ENCODE results near the gene BCAR3. TPM values are rescaled to one million over a fixed set of nuclear protein-coding genes. Genes with fewer than 3 reads are reported as not detected.

BCAR3 gene
- total RNA-seq, 1 experiment from 2014 or later, result 33.9 TPM

GRCh38 chr1:93694819-93695218 is 13.2 kb upstream of the BCAR3 start:
- H3K4me3 ChIP-seq (ENCODE audit: low read depth in 2 of 2, low read length in 2 of 2), result no peak overlapping the region
- in situ Hi-C loops (cut with HindIII; ENCODE audit: low pct_unique_long_range_greater_than_20kb, low sequenced_read_pairs) (no loop called here), intact Hi-C loops (cut with micrococcal nuclease; ENCODE audit: unreplicated experiment) (no loop called here)
- ChIA-PET CTCF (no interaction called here), POLR2A (no interaction called here)
- no peaks in the 10 kb centered on the region for H3K9me3 ChIP-seq (ENCODE audit: control insufficient read depth, insufficient read depth, low read depth, low read length)
- no peaks in the 10 kb centered on the region for H3K27me3 ChIP-seq (ENCODE audit: control insufficient read depth, insufficient read depth, low read length)
- ATAC-seq (no peak), DNase-seq (ENCODE audit: low read depth, low spot score) (no peak)
- H3K27ac ChIP-seq (ENCODE audit: low read length), result peak overlapping the region; percentile 80; the same call in 1 of the 2 replicates
- TF ChIP-seq REST (IDR thresholded peaks at IDR 0.05; ENCODE audit: insufficient read depth in 1 of 2, low read depth in 2 of 2, low read length in 1 of 2), result no peak
- no peak for TF ChIP-seq TCF7L2 (IDR thresholded peaks at IDR 0.05; ENCODE audit: low read depth, low read length)
- TF ChIP-seq SIN3A (IDR thresholded peaks at IDR 0.05; ENCODE audit: borderline replicate concordance, insufficient read depth, low read depth, low read length), result no peak
- no peak for TF ChIP-seq CTCF (IDR thresholded peaks at IDR 0.05)
- no peak for TF ChIP-seq POLR2AphosphoS5 (IDR thresholded peaks at IDR 0.05; ENCODE audit: low read depth, low read length)
- no peaks in the 10 kb centered on the region for H3K36me3 ChIP-seq (ENCODE audit: control insufficient read depth, insufficient read depth, low read length)
- BruUV-seq (replicated peaks), result no TSS peak
- peaks cover 27% of the 10 kb centered on the region for H3K4me1 ChIP-seq (ENCODE audit: control insufficient read depth, insufficient read depth, low read length)

GRCh38 chr1:93694039-93694438 is 12.4 kb upstream of the BCAR3 start:
- Histone ChIP-seq H3K36me3 (ENCODE audit: control insufficient read depth, insufficient read depth, low read length) (no peaks in the 10 kb centered on the region), H3K27me3 (ENCODE audit: control insufficient read depth, insufficient read depth, low read length) (no peaks in the 10 kb centered on the region), H3K9me3 (ENCODE audit: control insufficient read depth, insufficient read depth, low read depth, low read length) (no peaks in the 10 kb centered on the region), H3K27ac (ENCODE audit: low read length) (peak overlapping the region; percentile 80), H3K4me3 (ENCODE audit: low read depth in 2 of 2, low read length in 2 of 2) (no peak overlapping the region), H3K4me1 (ENCODE audit: control insufficient read depth, insufficient read depth, low read length) (peaks cover 27% of the 10 kb centered on the region)
- intact Hi-C loops (cut with micrococcal nuclease; ENCODE audit: unreplicated experiment) (no loop called here), in situ Hi-C loops (cut with HindIII; ENCODE audit: low pct_unique_long_range_greater_than_20kb, low sequenced_read_pairs) (no loop called here)
- DNase-seq (ENCODE audit: low read depth, low spot score) (no peak), ATAC-seq (no peak)
- TF ChIP-seq TCF7L2 (IDR thresholded peaks at IDR 0.05; ENCODE audit: low read depth, low read length) (no peak), REST (IDR thresholded peaks at IDR 0.05; ENCODE audit: insufficient read depth in 1 of 2, low read depth in 2 of 2, low read length in 1 of 2) (no peak), SIN3A (IDR thresholded peaks at IDR 0.05; ENCODE audit: borderline replicate concordance, insufficient read depth, low read depth, low read length) (no peak), CTCF (IDR thresholded peaks at IDR 0.05) (no peak), POLR2AphosphoS5 (IDR thresholded peaks at IDR 0.05; ENCODE audit: low read depth, low read length) (no peak)
- ChIA-PET POLR2A (interaction anchor here (0.6 kb wide), 1 partner anchor 296 kb away, joined by 5 read pairs; no protein-coding TSS in a partner anchor), CTCF (no interaction called here)
- BruUV-seq (replicated peaks), result no TSS peak

All from Panc1 (cell line).